Hematopoietic multipotent progenitor cell treated with erythropoietin and hydrocortisone succinate and interleukin-3 and kit ligand, for 6 days (in vitro differentiated cells): Measurements from ENCODE around the gene NXNL2.

ENCODE experiments used
- DNase-seq: peaks from one replicate; pipeline ENCODE4 v3.0.0-alpha.2; 2015

Gene NXNL2

GRCh38 chr9:88533951-88534455 lies 975 bp upstream of the NXNL2 start:
- peak; percentile 23 for DNase-seq

- no peak for DNase-seq
These were observed 446 bp downstream of the NXNL2 start for GRCh38 chr9:88535226-88536022.

GRCh38 chr9:88536023-88536324 lies 996 bp downstream of the NXNL2 start:
- DNase-seq = no peak

GRCh38 chr9:88536951-88537760 lies 2.2 kb downstream of the NXNL2 start:
- no peak for DNase-seq

GRCh38 chr9:88537761-88538091 lies 2.7 kb downstream of the NXNL2 start:
- DNase-seq = peak; percentile 63

- no peak for DNase-seq
These were observed 3.5 kb downstream of the NXNL2 start for GRCh38 chr9:88538311-88539085.

GRCh38 chr9:88539246-88539645 lies 4.3 kb downstream of the NXNL2 start:
- no peak for DNase-seq

- no peak for DNase-seq
These were observed 5.3 kb downstream of the NXNL2 start for GRCh38 chr9:88540251-88540763.

- DNase-seq = no peak
These were observed 9.3 kb downstream of the NXNL2 start for GRCh38 chr9:88544245-88544644.

- DNase-seq = no peak
These were observed 16.7 kb downstream of the NXNL2 start for GRCh38 chr9:88551546-88552137.

GRCh38 chr9:88553350-88553749 lies 18.4 kb downstream of the NXNL2 start:
- no peak for DNase-seq

GRCh38 chr9:88555268-88555980 lies 20.4 kb downstream of the NXNL2 start:
- DNase-seq = no peak

- no peak for DNase-seq
These were observed 24.7 kb downstream of the NXNL2 start for GRCh38 chr9:88559661-88560060.

- no peak for DNase-seq
These were observed 32.9 kb downstream of the NXNL2 start for GRCh38 chr9:88567870-88568269.

- DNase-seq = no peak
These were observed 36.4 kb downstream of the NXNL2 start for GRCh38 chr9:88571419-88571818.

GRCh38 chr9:88572684-88573083 lies 37.7 kb downstream of the NXNL2 start:
- DNase-seq = no peak

GRCh38 chr9:88574953-88575352 lies 40.0 kb downstream of the NXNL2 start:
- no peak for DNase-seq

GRCh38 chr9:88577256-88578120 lies 42.5 kb downstream of the NXNL2 start:
- no peak for DNase-seq

GRCh38 chr9:88578121-88579049 lies 43.4 kb downstream of the NXNL2 start:
- DNase-seq = peak; percentile 84
